Esophagus squamous epithelium (tissue), 4 donors: ENCODE measurements around the gene RITA1.

Experiments
- POLR2A ChIP-seq, 4 donors: fragments of 450-650 bp; IDR thresholded peaks; one replicate each; pipeline ENCODE4 v1.6.1; 2017; ENCODE audit warnings: antibody characterized with exemption in 4 of 4, mild to moderate bottlenecking in 4 of 4, moderate library complexity in 3 of 4
- TF ChIP-seq, protein P1 (sequence below), 6 experiments: fragments of 450-650 bp in 4 of 6; fragments of 200-600 bp in 2 of 6; sonication (generic) in 2 of 6; IDR thresholded peaks; one replicate each; pipeline ENCODE4 v1.5.1; 2016 to 2019; ENCODE audit warnings: antibody characterized with exemption in 6 of 6, mild to moderate bottlenecking in 4 of 6, moderate library complexity in 4 of 6

DNA sequence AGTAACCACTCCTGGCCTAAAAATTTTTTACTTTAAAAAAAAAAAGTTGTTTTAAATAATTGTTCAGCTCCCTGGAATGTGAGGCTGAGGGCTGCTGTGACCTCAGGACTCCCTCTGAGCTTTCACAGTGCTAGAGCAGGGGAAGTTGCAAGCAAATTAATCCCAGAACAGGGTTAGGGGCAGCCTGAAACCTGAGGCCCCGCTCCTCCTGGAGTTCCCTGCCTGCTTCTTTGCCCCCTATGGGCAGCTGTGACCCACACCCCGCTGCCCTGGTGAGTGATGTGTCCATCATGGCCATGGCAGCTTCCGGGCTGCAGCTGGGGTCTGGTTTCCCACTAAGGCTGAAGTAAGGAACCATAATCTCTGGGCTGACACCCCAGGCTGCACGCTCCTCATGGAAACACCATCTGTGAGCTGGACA is 9.5 kb downstream of the RITA1 start:
- TF ChIP-seq POLR2A (IDR thresholded peaks at IDR 0.05): no peak
- TF ChIP-seq, protein P1, sequence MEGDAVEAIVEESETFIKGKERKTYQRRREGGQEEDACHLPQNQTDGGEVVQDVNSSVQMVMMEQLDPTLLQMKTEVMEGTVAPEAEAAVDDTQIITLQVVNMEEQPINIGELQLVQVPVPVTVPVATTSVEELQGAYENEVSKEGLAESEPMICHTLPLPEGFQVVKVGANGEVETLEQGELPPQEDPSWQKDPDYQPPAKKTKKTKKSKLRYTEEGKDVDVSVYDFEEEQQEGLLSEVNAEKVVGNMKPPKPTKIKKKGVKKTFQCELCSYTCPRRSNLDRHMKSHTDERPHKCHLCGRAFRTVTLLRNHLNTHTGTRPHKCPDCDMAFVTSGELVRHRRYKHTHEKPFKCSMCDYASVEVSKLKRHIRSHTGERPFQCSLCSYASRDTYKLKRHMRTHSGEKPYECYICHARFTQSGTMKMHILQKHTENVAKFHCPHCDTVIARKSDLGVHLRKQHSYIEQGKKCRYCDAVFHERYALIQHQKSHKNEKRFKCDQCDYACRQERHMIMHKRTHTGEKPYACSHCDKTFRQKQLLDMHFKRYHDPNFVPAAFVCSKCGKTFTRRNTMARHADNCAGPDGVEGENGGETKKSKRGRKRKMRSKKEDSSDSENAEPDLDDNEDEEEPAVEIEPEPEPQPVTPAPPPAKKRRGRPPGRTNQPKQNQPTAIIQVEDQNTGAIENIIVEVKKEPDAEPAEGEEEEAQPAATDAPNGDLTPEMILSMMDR (IDR thresholded peaks at IDR 0.05): no peak
